ENCODE measurements around the gene TAF3.
A peak's percentile ranks its signal among the peaks of the same experiment; 100 is the strongest.

Gene TAF3

DNA sequence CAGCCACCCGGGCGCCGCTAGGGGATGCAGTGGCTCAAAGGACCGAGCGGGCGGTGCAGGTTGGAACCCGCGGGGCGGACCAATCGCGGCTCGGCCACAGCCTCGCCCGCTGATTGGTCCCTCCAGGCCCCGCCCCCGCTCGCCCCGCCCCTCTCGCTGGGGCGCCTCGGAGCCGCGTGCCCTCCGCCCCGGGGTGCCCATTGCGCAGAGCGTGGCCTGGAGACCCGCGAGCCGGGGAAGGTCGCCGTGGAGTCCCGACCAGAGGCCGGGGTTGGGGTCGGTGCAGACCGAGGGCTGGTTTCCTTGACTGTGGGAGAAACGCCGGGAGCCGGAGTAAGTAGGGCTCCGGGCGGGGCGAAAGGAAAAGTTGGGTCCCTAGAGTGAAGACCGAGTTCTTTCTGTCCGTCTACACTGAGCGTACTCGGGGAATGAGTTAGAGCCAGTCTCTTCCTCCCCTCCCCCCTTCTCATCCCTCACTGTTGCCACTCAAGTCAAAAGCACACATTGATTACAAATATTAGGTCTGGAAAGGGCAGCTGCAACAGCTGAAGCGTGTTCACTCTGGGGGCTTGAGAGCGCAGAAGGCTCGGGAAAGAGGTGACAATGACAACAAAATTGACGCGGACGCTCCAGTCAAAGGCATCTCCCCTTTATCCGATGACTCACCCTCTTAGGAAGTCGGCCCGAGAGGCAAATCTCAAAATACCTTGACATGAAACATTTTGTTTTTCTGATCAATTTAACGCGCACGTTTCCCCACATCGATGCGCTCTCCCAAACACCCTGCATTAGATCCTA, 235.3 kb downstream of the TAF3 start (continued):
- peak; percentile 64 for TF ChIP-seq ZBTB10 (tag by site-specific recombination; IDR thresholded peaks at IDR 0.05)
- TF ChIP-seq, protein P1, sequence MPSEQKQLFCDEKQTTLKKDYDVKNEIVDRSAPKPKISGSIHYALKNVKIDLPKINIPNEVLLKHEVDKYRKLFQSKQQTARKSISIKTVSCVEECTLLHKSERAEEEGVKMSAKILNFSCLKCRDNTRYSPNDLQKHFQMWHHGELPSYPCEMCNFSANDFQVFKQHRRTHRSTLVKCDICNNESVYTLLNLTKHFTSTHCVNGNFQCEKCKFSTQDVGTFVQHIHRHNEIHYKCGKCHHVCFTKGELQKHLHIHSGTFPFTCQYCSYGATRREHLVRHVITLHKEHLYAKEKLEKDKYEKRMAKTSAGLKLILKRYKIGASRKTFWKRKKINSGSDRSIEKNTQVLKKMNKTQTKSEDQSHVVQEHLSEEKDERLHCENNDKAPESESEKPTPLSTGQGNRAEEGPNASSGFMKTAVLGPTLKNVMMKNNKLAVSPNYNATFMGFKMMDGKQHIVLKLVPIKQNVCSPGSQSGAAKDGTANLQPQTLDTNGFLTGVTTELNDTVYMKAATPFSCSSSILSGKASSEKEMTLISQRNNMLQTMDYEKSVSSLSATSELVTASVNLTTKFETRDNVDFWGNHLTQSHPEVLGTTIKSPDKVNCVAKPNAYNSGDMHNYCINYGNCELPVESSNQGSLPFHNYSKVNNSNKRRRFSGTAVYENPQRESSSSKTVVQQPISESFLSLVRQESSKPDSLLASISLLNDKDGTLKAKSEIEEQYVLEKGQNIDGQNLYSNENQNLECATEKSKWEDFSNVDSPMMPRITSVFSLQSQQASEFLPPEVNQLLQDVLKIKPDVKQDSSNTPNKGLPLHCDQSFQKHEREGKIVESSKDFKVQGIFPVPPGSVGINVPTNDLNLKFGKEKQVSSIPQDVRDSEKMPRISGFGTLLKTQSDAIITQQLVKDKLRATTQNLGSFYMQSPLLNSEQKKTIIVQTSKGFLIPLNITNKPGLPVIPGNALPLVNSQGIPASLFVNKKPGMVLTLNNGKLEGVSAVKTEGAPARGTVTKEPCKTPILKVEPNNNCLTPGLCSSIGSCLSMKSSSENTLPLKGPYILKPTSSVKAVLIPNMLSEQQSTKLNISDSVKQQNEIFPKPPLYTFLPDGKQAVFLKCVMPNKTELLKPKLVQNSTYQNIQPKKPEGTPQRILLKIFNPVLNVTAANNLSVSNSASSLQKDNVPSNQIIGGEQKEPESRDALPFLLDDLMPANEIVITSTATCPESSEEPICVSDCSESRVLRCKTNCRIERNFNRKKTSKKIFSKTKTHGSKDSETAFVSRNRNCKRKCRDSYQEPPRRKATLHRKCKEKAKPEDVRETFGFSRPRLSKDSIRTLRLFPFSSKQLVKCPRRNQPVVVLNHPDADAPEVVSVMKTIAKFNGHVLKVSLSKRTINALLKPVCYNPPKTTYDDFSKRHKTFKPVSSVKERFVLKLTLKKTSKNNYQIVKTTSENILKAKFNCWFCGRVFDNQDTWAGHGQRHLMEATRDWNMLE (tag by site-specific recombination; conservative IDR thresholded peaks at IDR 0.05; ENCODE audit: low read depth) = no peak
- no peak for TF ChIP-seq ZNF211 (tag by site-specific recombination; IDR thresholded peaks at IDR 0.05; ENCODE audit: low read depth)
- no peak for TF ChIP-seq ZNF626 (tag by site-specific recombination; IDR thresholded peaks at IDR 0.05)
- peak; percentile 98 for TF ChIP-seq ZNF423 (tag by site-specific recombination; IDR thresholded peaks at IDR 0.05)
- TF ChIP-seq ZNF132 (tag by site-specific recombination; IDR thresholded peaks at IDR 0.05; ENCODE audit: borderline replicate concordance) = no peak
- no peak for TF ChIP-seq ZNF571 (tag by site-specific recombination; IDR thresholded peaks at IDR 0.05)
- no peak for TF ChIP-seq ZFP3 (tag by site-specific recombination; IDR thresholded peaks at IDR 0.05; ENCODE audit: low read depth)
- TF ChIP-seq ZNF426 (tag by site-specific recombination; IDR thresholded peaks at IDR 0.05) = no peak
- TF ChIP-seq ZSCAN30 (tag by site-specific recombination; IDR thresholded peaks at IDR 0.05) = 0 out of 2 replicates have a peak, but pooled peaks have one; percentile 22
- 0 out of 2 replicates have a peak, but pooled peaks have one; percentile 12 for TF ChIP-seq ZNF10 (tag by site-specific recombination; IDR thresholded peaks at IDR 0.05)
- TF ChIP-seq ZNF658 (tag by site-specific recombination; IDR thresholded peaks at IDR 0.05) = no peak
- peak; percentile 90 for TF ChIP-seq ZNF335 (tag by site-specific recombination; conservative IDR thresholded peaks at IDR 0.05)
- no peak for TF ChIP-seq ZNF580 (tag by site-specific recombination; IDR thresholded peaks at IDR 0.05)
- no peak for TF ChIP-seq ZNF544 (tag by site-specific recombination; IDR thresholded peaks at IDR 0.05)
- no peak for TF ChIP-seq ZNF404 (tag by site-specific recombination; IDR thresholded peaks at IDR 0.05)
- TF ChIP-seq ZFHX2 (tag by site-specific recombination; conservative IDR thresholded peaks at IDR 0.05) = no peak
- no peak for TF ChIP-seq ZNF747 (tag by site-specific recombination; IDR thresholded peaks at IDR 0.05)
- TF ChIP-seq SETDB1 (IDR thresholded peaks at IDR 0.05; ENCODE audit: insufficient read length, low read length) = no peak
- peak; percentile 48; the same call in 1 of the 2 replicates for TF ChIP-seq SCRT1 (tag by site-specific recombination; IDR thresholded peaks at IDR 0.05; ENCODE audit: borderline replicate concordance)
- TF ChIP-seq ZNF791 (tag by site-specific recombination; IDR thresholded peaks at IDR 0.05) = no peak
- no peak for TF ChIP-seq ZNF133 (tag by site-specific recombination; IDR thresholded peaks at IDR 0.05)
- TF ChIP-seq ZNF677 (tag by site-specific recombination; IDR thresholded peaks at IDR 0.05) = no peak
- no peak for TF ChIP-seq ZNF354C (tag by site-specific recombination; IDR thresholded peaks at IDR 0.05; ENCODE audit: borderline replicate concordance, low read depth)
- no peak for TF ChIP-seq ZNF239 (tag by site-specific recombination; IDR thresholded peaks at IDR 0.05)
- TF ChIP-seq ZNF600 (tag by site-specific recombination; IDR thresholded peaks at IDR 0.05) = peak; percentile 59
- TF ChIP-seq GLI2 (tag by site-specific recombination; IDR thresholded peaks at IDR 0.05; ENCODE audit: borderline replicate concordance, low read depth) = no peak
- TF ChIP-seq ZNF629 (tag by site-specific recombination; IDR thresholded peaks at IDR 0.05) = peak; percentile 55; the same call in 1 of the 2 replicates
- no peak for TF ChIP-seq ZNF549 (tag by site-specific recombination; IDR thresholded peaks at IDR 0.05)
- no peak for TF ChIP-seq ZNF416 (tag by site-specific recombination; IDR thresholded peaks at IDR 0.05)
- no peak for TF ChIP-seq ZNF548 (tag by site-specific recombination; IDR thresholded peaks at IDR 0.05)
- peak; percentile 77 for TF ChIP-seq ZNF692 (tag by site-specific recombination; IDR thresholded peaks at IDR 0.05)

Measured in HEK293 (cell line).